Karpas-422 (cell line): ENCODE data around the gene SLC2A10. TPM values are rescaled to one million over a fixed set of nuclear protein-coding genes. Genes with fewer than 3 reads are reported as not detected.
A peak's percentile ranks its signal among the peaks of the same experiment; 100 is the strongest.

Source experiments
- DNase-seq: peaks from one replicate; pipeline ENCODE4 v3.0.0-alpha.2; 2015
- H2AFZ ChIP-seq: fragments of 200-600 bp; sonication (generic); 2 replicates; pipeline ENCODE4 v1.6.1; 2014; ENCODE audit warnings: antibody characterized with exemption, low read length, mixed read lengths
- H3K27ac ChIP-seq: fragments of 200-600 bp; sonication (generic); 2 replicates; pipeline ENCODE4 v1.5.1; 2014; ENCODE audit warnings: mild to moderate bottlenecking, low read length, moderate library complexity
- H3K27me3 ChIP-seq: fragments of 200-600 bp; sonication (generic); 2 replicates; pipeline ENCODE4 v1.6.1; 2014; ENCODE audit warnings: low read length, mixed read lengths
- H3K36me3 ChIP-seq: fragments of 200-600 bp; sonication (generic); 2 replicates; pipeline ENCODE4 v1.6.1; 2014; ENCODE audit warnings: low read length, mixed read lengths; ENCODE audit not compliant: insufficient read depth
- H3K4me1 ChIP-seq: fragments of 200-600 bp; sonication (generic); 2 replicates; pipeline ENCODE4 v1.6.1; 2014; ENCODE audit warnings: mild to moderate bottlenecking, low read length, mixed read lengths
- H3K4me2 ChIP-seq: fragments of 200-600 bp; sonication (generic); 2 replicates; pipeline ENCODE4 v1.6.1; 2014; ENCODE audit warnings: low read length, low read depth, mild to moderate bottlenecking; ENCODE audit not compliant: poor library complexity, severe bottlenecking
- H3K4me3 ChIP-seq: fragments of 200-600 bp; sonication (generic); 2 replicates; pipeline ENCODE4 v1.5.1; 2014; ENCODE audit warnings: mild to moderate bottlenecking, antibody characterized with exemption, low read length, mixed read lengths
- H3K79me2 ChIP-seq: fragments of 200-600 bp; sonication (generic); 2 replicates; pipeline ENCODE4 v1.6.1; 2014; ENCODE audit warnings: mild to moderate bottlenecking, low read length, mixed read lengths
- H3K9ac ChIP-seq: fragments of 200-600 bp; sonication (generic); 2 replicates; pipeline ENCODE4 v1.6.0; 2014; ENCODE audit warnings: low read length
- H3K9me2 ChIP-seq: fragments of 200-600 bp; sonication (generic), shearing (Covaris generic); replicated peaks from 2 replicates; pipeline ENCODE4 v1.6.0; 2014; ENCODE audit warnings: mild to moderate bottlenecking, low read length, moderate library complexity; ENCODE audit not compliant: insufficient read depth
- H3K9me3 ChIP-seq: fragments of 300-700, 200-600 bp; sonication (generic); 2 replicates; pipeline ENCODE4 v1.6.1; 2014; ENCODE audit warnings: low read length, mixed read lengths
- H4K20me1 ChIP-seq: fragments of 200-600 bp; sonication (generic); 2 replicates; pipeline ENCODE4 v1.6.1; 2014; ENCODE audit warnings: mild to moderate bottlenecking, antibody characterized with exemption, low read length, low read depth; ENCODE audit not compliant: insufficient read depth
- total RNA-seq: library from RNA; depleted of rRNA; stranded (reverse); fragments of >200 nt; shearing (Covaris generic); gene quantifications from 2 replicates; pipeline ENCODE4 v1.2.3, GENCODE V29; 2014; ENCODE audit warnings: low replicate concordance

Gene SLC2A10
- total RNA-seq, 1 experiment from 2014 or later = not detected

- Histone ChIP-seq H3K27ac (peak overlapping the region; percentile 81), H3K9me3 (no peaks in the 10 kb centered on the region), H3K4me2 (peak overlapping the region; percentile 74), H3K9me2 (no peaks in the 10 kb centered on the region), H3K27me3 (no peaks in the 10 kb centered on the region), H3K79me2 (no peaks in the 10 kb centered on the region), H2AFZ (no peak overlapping the region), H3K9ac (no peak overlapping the region), H3K4me3 (no peak overlapping the region), H3K4me1 (peaks cover 47% of the 10 kb centered on the region), H4K20me1 (no peaks in the 10 kb centered on the region), H3K36me3 (no peaks in the 10 kb centered on the region)
- DNase-seq = no peak
Observed at GRCh38 chr20:46695892-46696291, 13.6 kb upstream of the SLC2A10 start.

DNA sequence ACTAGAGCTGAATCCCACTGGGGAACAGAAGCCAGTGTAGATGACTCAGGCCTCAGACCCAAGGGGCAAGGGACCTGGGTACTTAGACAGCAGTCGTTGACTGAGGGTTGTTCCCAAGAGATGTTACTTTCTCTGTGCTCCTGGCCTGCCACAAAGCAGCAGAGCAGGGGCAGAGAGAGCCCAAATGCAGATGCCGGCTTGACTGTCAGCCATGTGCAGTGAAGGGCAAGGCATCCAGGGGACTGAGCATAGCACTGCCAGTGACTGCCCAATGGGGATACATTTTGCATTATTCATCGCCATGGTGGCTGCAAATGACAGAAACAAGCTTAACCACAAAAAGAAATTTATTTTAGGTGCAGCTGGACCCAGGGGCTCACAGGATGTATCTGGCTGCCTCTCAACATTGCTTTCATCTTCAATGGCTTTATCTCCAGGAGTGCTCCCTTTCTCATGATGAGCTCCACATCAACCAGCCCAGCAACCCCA, 12.6 kb upstream of the SLC2A10 start:
- H2AFZ ChIP-seq = no peak overlapping the region; the same call in 1 of the 2 replicates
- H3K4me2 ChIP-seq = peak overlapping the region; percentile 74
- peak; percentile 95 for DNase-seq
- no peaks in the 10 kb centered on the region for H4K20me1 ChIP-seq
- no peaks in the 10 kb centered on the region for H3K27me3 ChIP-seq
- peak overlapping the region; percentile 46 for H3K9ac ChIP-seq
- H3K9me3 ChIP-seq = no peaks in the 10 kb centered on the region
- H3K27ac ChIP-seq = peak overlapping the region; percentile 81
- H3K4me1 ChIP-seq = peaks cover 38% of the 10 kb centered on the region
- peak overlapping the region; percentile 47 for H3K4me3 ChIP-seq
- H3K79me2 ChIP-seq = no peaks in the 10 kb centered on the region
- H3K36me3 ChIP-seq = no peaks in the 10 kb centered on the region
- no peaks in the 10 kb centered on the region for H3K9me2 ChIP-seq

- no peak for DNase-seq
- Histone ChIP-seq H3K27me3 (no peaks in the 10 kb centered on the region), H3K79me2 (no peaks in the 10 kb centered on the region), H3K36me3 (no peaks in the 10 kb centered on the region), H3K4me2 (no peak overlapping the region), H3K9me3 (no peaks in the 10 kb centered on the region), H3K9ac (no peak overlapping the region), H4K20me1 (no peaks in the 10 kb centered on the region), H3K27ac (no peak overlapping the region), H3K4me1 (peaks cover 34% of the 10 kb centered on the region), H3K9me2 (no peaks in the 10 kb centered on the region), H2AFZ (no peak overlapping the region), H3K4me3 (no peak overlapping the region)
Observed at GRCh38 chr20:46698788-46699187, 10.7 kb upstream of the SLC2A10 start.

- Histone ChIP-seq H3K4me3 (no peak overlapping the region), H3K79me2 (no peaks in the 10 kb centered on the region), H3K27me3 (no peaks in the 10 kb centered on the region), H3K9me2 (no peaks in the 10 kb centered on the region), H3K9me3 (no peaks in the 10 kb centered on the region), H4K20me1 (no peaks in the 10 kb centered on the region), H3K9ac (no peak overlapping the region), H3K27ac (no peak overlapping the region), H2AFZ (no peak overlapping the region), H3K36me3 (no peaks in the 10 kb centered on the region), H3K4me1 (peaks cover 28% of the 10 kb centered on the region), H3K4me2 (no peak overlapping the region)
- DNase-seq = peak; percentile 72
Observed at GRCh38 chr20:46699651-46700359, 9.6 kb upstream of the SLC2A10 start.

- no peaks in the 10 kb centered on the region for H3K9me2 ChIP-seq
- no peak overlapping the region for H3K4me3 ChIP-seq
- H3K9ac ChIP-seq = no peak overlapping the region
Observed at GRCh38 chr20:46700481-46700880, 9.0 kb upstream of the SLC2A10 start.

DNA sequence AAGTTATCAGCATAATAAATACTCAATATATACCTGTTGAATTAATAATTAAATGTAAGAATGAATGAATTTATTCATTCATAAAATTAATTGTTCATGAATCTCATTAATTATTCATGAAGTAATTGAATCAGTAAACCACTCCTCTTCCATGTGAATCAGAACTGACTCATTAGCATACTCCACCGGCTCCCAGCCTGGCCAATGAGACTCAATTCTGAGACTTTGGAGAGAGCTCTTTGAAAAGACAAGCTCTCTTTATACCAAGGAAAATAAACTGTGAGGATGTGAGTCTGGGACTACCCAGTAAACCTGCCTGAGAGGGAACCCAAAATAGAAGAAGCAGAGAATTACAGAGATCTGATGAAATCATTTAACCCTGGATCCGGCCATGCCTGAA, 8.4 kb upstream of the SLC2A10 start:
- Histone ChIP-seq H3K79me2 (no peaks in the 10 kb centered on the region), H3K9me2 (no peaks in the 10 kb centered on the region), H4K20me1 (no peaks in the 10 kb centered on the region), H3K36me3 (no peaks in the 10 kb centered on the region), H3K4me3 (no peak overlapping the region), H3K27me3 (no peaks in the 10 kb centered on the region), H3K9me3 (no peaks in the 10 kb centered on the region), H3K4me2 (no peak overlapping the region), H3K4me1 (peaks cover 19% of the 10 kb centered on the region), H2AFZ (no peak overlapping the region), H3K9ac (no peak overlapping the region), H3K27ac (no peak overlapping the region)
- no peak for DNase-seq

More at GRCh38 chr20:46700481-46700880, 9.0 kb upstream of the SLC2A10 start:
- no peaks in the 10 kb centered on the region for H3K27me3 ChIP-seq
- no peak overlapping the region for H3K27ac ChIP-seq
- no peaks in the 10 kb centered on the region for H3K79me2 ChIP-seq
- H3K4me2 ChIP-seq = no peak overlapping the region
- no peaks in the 10 kb centered on the region for H3K36me3 ChIP-seq
- no peak for DNase-seq
- H3K9me3 ChIP-seq = no peaks in the 10 kb centered on the region
- no peak overlapping the region for H2AFZ ChIP-seq
- no peaks in the 10 kb centered on the region for H4K20me1 ChIP-seq
- H3K4me1 ChIP-seq = peaks cover 25% of the 10 kb centered on the region

DNA sequence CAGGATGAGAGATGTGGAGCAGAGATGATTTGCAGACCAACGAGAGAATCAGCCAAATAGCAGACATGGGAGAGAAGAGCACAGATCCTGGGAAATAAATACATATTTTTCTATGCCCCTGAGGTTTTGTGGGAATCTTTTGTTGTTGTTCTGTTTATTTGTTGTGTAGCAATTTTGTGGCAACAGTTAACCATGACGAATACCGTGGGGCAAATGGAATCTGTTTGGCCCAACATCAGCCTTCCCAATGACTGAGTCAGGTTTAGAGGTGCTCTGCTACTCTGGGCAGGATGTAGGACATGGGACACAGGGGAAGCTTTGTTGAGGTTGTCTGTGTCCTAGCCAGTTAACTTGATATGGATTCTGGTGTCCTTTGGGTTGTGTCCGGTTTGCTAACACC, 7.9 kb upstream of the SLC2A10 start:
- H3K9me3 ChIP-seq = peaks cover under 1% of the 10 kb centered on the region; the same call in 1 of the 2 replicates
- no peak overlapping the region for H3K4me2 ChIP-seq
- no peaks in the 10 kb centered on the region for H4K20me1 ChIP-seq
- H3K4me3 ChIP-seq = no peak overlapping the region
- no peak overlapping the region for H3K9ac ChIP-seq
- no peak overlapping the region for H3K27ac ChIP-seq
- H3K79me2 ChIP-seq = no peaks in the 10 kb centered on the region
- DNase-seq = no peak
- H2AFZ ChIP-seq = no peak overlapping the region
- H3K27me3 ChIP-seq = no peaks in the 10 kb centered on the region
- no peaks in the 10 kb centered on the region for H3K36me3 ChIP-seq
- no peaks in the 10 kb centered on the region for H3K9me2 ChIP-seq
- H3K4me1 ChIP-seq = peaks cover 14% of the 10 kb centered on the region

GRCh38 chr20:46701986-46702385, 7.5 kb upstream of the SLC2A10 start:
- H3K36me3 ChIP-seq = no peaks in the 10 kb centered on the region
- H3K4me1 ChIP-seq = peaks cover 10% of the 10 kb centered on the region
- no peaks in the 10 kb centered on the region for H4K20me1 ChIP-seq
- H3K9ac ChIP-seq = no peak overlapping the region
- no peaks in the 10 kb centered on the region for H3K9me2 ChIP-seq
- H3K27me3 ChIP-seq = no peaks in the 10 kb centered on the region
- H3K27ac ChIP-seq = no peak overlapping the region
- H3K9me3 ChIP-seq = peaks cover 5% of the 10 kb centered on the region; the same call in 1 of the 2 replicates
- H2AFZ ChIP-seq = no peak overlapping the region
- H3K4me3 ChIP-seq = no peak overlapping the region
- no peaks in the 10 kb centered on the region for H3K79me2 ChIP-seq
- H3K4me2 ChIP-seq = no peak overlapping the region
- DNase-seq = no peak
